GM12872 (cell line): ENCODE data around the gene TRA2B.
A peak's percentile ranks its signal among the peaks of the same experiment; 100 is the strongest.

ENCODE experiments used
- CTCF ChIP-seq: IDR thresholded peaks from 3 replicates; pipeline ENCODE4 v1.5.1; 2011; ENCODE audit warnings: low read depth, mild to moderate bottlenecking, low read length, moderate library complexity; ENCODE audit not compliant: insufficient read depth

Gene TRA2B

GRCh38 chr3:185961675-185962232, 23.9 kb upstream of the TRA2B start:
- TF ChIP-seq CTCF: no peak

- 0 out of 3 replicates have a peak, but pooled peaks have one; percentile 4 for TF ChIP-seq CTCF
Observed at GRCh38 chr3:185960522-185961288, 22.9 kb upstream of the TRA2B start.

- no peak for TF ChIP-seq CTCF
Observed at GRCh38 chr3:185959609-185960521, 22.1 kb upstream of the TRA2B start.

GRCh38 chr3:185958626-185959025, 20.8 kb upstream of the TRA2B start:
- no peak for TF ChIP-seq CTCF

- no peak for TF ChIP-seq CTCF
Observed at GRCh38 chr3:185956244-185956643, 18.4 kb upstream of the TRA2B start.

GRCh38 chr3:185954366-185954723, 16.5 kb upstream of the TRA2B start:
- TF ChIP-seq CTCF: no peak

GRCh38 chr3:185950728-185951127, 12.9 kb upstream of the TRA2B start:
- TF ChIP-seq CTCF: no peak
